ENCODE measurements around the gene OR6B2. TPM values are rescaled to one million over a fixed set of nuclear protein-coding genes. Genes with fewer than 3 reads are reported as not detected.

The OR6B2 gene
- not detected in 2 replicates for total RNA-seq (2014; rRNA removed; shearing (Covaris generic))

DNA sequence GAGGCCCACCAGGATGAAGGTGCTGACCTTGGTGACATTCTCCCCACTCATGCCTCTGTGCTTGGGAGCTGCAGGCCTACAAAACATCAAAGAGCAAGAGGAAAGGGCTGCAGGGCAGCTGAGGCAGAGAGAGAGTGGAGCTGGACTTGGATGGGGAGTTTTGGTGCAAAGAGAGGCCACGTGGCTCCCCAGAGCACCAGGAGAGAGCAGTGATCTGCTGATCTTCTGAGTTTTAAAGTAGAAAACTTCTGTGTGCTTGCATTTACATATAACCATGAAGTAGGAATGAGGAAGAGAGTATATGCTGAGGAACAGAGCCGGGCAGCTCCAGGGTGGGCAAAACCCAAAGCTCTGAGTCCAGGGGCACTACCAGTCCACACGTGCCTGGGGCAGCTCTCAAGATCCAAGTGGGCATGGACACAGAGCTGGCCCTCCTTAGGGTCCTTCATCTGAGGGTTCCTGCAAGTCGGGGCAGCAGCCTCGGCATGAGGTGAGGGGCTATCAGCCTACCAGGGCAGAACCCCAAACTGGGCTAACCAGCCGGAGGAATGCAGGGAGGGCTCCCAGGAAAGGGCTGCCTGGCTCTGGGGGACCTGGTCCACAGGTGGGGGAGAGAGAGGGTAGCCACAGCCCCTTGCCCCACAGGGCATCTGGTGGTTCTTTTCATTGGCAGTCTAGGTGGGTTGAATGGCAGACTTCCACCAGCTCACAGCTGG lies at the start of gene OR6B2:
OR6B2 (minus strand) TSS at position 51 of the 716 bp plus-strand sequence; CDS start at position 51, 0 bp downstream.

DNA sequence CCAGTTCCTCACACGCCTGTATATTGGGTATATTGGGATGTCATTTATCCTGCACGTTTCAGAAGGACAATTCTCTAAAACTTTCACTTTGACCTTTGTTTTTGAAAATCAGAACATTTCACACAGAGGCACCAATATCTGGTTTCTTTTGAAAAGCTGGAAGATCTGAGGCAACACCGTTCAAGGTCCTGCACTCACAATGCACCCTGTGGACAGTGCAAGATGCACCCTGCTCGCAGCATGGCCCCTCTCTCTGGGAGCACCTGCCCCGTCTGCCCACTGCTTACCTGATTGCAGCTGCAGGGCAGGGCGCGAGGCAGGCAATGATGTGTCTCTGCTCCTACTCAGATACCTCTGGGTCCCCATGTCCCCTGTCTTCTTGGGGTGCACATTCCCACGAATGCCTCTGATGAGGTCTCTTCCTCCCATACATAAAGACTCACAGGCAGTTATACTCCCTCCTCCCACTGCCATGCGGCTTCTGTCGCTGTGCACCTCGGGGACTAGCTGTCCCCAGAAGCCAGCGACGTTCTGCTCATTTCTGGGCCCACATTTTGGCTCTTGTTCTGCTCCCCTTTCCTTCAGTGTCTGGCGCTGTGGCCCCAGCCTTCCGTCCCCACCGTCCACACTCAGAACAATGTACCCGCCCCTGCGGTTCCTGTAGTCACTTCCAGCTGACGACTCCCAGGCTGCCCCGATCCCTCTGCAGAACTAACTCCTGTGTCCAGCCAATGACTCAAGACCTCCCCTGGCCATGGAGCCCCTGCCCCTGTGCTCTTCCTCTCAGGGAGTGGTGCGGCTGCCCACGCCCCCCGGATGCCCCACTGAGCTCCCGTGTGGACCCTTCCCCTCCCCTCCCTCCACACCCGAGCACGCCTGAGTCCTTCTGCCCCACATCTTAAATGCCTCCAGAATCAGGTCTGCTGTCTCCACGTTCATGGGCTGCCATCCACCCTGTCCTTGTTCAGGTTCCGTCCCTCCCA lies 23.2 kb upstream of the OR6B2 start, which contains the start of gene OR6B3:
OR6B3 (minus strand) TSS at position 349 of the 983 bp plus-strand sequence.

Other genes with a start within 250 kb of the OR6B2 start
- gene NDUFA10, start 5.1 kb downstream of the OR6B2 start, total RNA-seq (2014; rRNA removed; shearing (Covaris generic)), result 75.7 and 98.1 TPM in 2 replicates
- not detected in 2 replicates for gene OR6B3, start 23.1 kb upstream of the OR6B2 start, total RNA-seq (2014; rRNA removed; shearing (Covaris generic))
- 189 and 204 TPM in 2 replicates for gene COPS9, start 105.9 kb upstream of the OR6B2 start, total RNA-seq (2014; rRNA removed; shearing (Covaris generic))
- not detected in 2 replicates for gene OTOS, start 110.2 kb upstream of the OR6B2 start, total RNA-seq (2014; rRNA removed; shearing (Covaris generic))

All from A375 (cell line).